GM18499 (cell line): ENCODE measurements around the gene SEMA6D.
"Not testable (repeated sequence)": the region's sequence is repeated elsewhere in the genome, so short reads cannot be mapped to it uniquely, and the experiment has no call there.

ENCODE experiments used
- ATAC-seq: cut with Tn5 transposase; IDR thresholded peaks from one replicate; pipeline ENCODE4 v1.9.1; 2021; ENCODE audit warnings: moderate number of reproducible peaks; ENCODE audit not compliant: insufficient read depth, unreplicated experiment

Gene SEMA6D

GRCh38 chr15:47716516-47716915, 789 bp upstream of the SEMA6D start:
- no peak for ATAC-seq

GRCh38 chr15:47718497-47719437, 1.5 kb downstream of the SEMA6D start:
- ATAC-seq, result no peak

- no peak for ATAC-seq
Observed at GRCh38 chr15:47719730-47720129, 2.4 kb downstream of the SEMA6D start.

GRCh38 chr15:47720555-47720954, 3.2 kb downstream of the SEMA6D start:
- no peak for ATAC-seq

- ATAC-seq, result no peak
Observed at GRCh38 chr15:47721676-47722075, 4.4 kb downstream of the SEMA6D start.

GRCh38 chr15:47724346-47724745, 7.0 kb downstream of the SEMA6D start:
- ATAC-seq, result no peak

GRCh38 chr15:47725051-47725450, 7.7 kb downstream of the SEMA6D start:
- ATAC-seq, result no peak

GRCh38 chr15:47725906-47726305, 8.6 kb downstream of the SEMA6D start:
- ATAC-seq, result no peak

- no peak for ATAC-seq
Observed at GRCh38 chr15:47726399-47726823, 9.1 kb downstream of the SEMA6D start.

GRCh38 chr15:47727137-47727536, 9.8 kb downstream of the SEMA6D start:
- no peak for ATAC-seq

- ATAC-seq, result no peak
Observed at GRCh38 chr15:47727676-47728075, 10.4 kb downstream of the SEMA6D start.

- ATAC-seq, result no peak
Observed at GRCh38 chr15:47728426-47728825, 11.1 kb downstream of the SEMA6D start.

- ATAC-seq, result no peak
Observed at GRCh38 chr15:47728886-47729285, 11.6 kb downstream of the SEMA6D start.

GRCh38 chr15:47731230-47731629, 13.9 kb downstream of the SEMA6D start:
- ATAC-seq, result no peak

- no peak for ATAC-seq
Observed at GRCh38 chr15:47732248-47732647, 14.9 kb downstream of the SEMA6D start.

- no peak for ATAC-seq
Observed at GRCh38 chr15:47733085-47733484, 15.8 kb downstream of the SEMA6D start.

GRCh38 chr15:47736143-47736786, 19.0 kb downstream of the SEMA6D start:
- ATAC-seq, result no peak

- no peak for ATAC-seq
Observed at GRCh38 chr15:47737477-47737876, 20.2 kb downstream of the SEMA6D start.

- not testable (repeated sequence) for ATAC-seq
Observed at GRCh38 chr15:47738144-47738825, 21.0 kb downstream of the SEMA6D start.

GRCh38 chr15:47741082-47741481, 23.8 kb downstream of the SEMA6D start:
- ATAC-seq, result no peak

GRCh38 chr15:47741907-47742306, 24.6 kb downstream of the SEMA6D start:
- ATAC-seq, result no peak
